GM19463 (cell line): ENCODE results near the gene RPL22.

Source experiments
- ATAC-seq: cut with Tn5 transposase; IDR thresholded peaks from one replicate; pipeline ENCODE4 v1.9.1; 2021; ENCODE audit warnings: mild to moderate bottlenecking, moderate library complexity; ENCODE audit not compliant: unreplicated experiment

The RPL22 gene

GRCh38 chr1:6205849-6206519, 6.6 kb upstream of the RPL22 start, which contains the start of gene RNF207:
RNF207 (plus strand) TSS chr1:6206119; CDS start chr1:6206536, 417 bp downstream.
- peak; percentile 60 for ATAC-seq

- ATAC-seq, result no peak
Observed at GRCh38 chr1:6202256-6202655, 2.9 kb upstream of the RPL22 start.

DNA sequence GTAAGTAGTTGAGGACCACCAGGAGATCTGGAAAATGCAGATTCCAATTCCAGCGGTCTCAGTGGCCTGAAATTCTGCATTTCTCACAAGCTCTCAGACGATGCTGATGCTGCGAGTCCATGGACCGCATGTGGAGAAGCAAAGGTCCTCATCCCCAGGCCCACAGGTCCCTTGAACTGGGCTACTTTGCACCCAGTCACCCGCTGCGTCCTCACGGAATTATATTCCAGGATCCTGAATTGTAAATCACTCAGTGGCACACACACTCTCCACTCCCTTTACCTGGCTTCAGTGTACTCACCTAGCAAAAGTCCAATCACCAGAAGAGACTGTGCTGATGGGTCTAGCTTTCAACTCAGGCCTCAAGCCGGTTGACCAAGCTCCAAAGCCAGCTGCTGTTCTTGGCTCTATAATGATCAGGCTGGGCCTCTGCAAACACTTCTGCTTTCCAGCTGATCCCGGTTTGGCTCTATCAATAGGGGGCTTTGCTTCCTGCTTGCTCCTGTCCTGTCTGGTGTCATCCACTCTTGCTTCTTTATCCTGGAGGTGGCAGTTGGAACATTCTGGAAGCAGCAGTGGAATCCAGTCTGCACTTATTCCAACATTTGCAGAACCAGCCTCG, 904 bp upstream of the RPL22 start:
- no peak for ATAC-seq

DNA sequence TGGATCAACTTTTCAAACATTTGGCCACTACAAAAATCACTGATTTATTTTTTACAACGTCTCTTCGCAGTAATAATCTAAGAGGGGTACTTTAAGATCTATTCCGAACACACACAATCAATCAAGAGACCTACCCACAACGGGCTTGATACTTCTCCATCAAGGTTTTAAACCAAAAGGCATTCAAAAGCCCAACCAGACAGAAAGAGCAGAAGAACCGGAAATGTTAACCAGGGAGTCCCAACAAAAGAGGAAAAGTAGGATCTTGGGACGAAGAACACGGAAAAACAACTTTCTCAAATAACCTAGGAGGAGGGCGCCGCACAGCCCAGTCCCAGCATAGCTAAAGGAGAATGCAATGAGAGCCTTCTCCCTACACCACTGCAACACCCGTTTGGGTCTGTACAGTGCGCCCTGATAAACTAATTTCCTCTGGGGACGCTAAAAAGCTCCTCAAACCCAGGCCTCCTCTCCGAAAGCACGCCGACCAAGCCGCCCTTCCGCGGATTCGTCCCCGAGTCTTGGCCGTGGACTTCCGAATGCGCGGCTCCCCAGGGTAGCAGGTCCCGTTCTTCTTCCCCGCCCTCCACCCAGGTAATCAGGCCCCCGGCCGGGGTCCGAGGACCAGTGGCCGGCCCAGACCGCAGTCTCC, 623 bp downstream of the RPL22 start:
- peak; percentile 11 for ATAC-seq

GRCh38 chr1:6197746-6198427, 1.5 kb downstream of the RPL22 start:
- ATAC-seq, result no peak

- ATAC-seq, result no peak
Observed at GRCh38 chr1:6191968-6192367, 7.4 kb downstream of the RPL22 start.

DNA sequence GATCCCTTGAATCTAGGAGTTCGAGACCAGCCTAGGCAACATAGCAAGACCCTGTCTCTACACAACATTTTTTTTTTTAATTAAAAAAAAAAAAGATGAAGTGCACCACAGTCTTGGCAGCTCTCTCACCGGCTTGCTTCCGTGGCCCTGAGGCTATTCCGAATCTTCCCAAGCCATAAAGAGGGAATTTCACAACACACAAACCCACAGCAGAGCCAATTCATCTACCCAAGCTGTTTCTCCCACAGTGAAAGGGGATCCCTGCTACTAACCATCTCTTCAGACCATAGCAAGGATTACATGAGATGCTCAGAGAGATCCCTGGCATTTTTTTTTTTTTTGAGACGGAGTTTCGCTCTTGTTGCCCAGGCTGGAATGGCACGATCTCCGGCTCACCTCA, 10.9 kb downstream of the RPL22 start:
- ATAC-seq, result no peak

GRCh38 chr1:6185635-6186382, 13.6 kb downstream of the RPL22 start:
- ATAC-seq, result no peak

DNA sequence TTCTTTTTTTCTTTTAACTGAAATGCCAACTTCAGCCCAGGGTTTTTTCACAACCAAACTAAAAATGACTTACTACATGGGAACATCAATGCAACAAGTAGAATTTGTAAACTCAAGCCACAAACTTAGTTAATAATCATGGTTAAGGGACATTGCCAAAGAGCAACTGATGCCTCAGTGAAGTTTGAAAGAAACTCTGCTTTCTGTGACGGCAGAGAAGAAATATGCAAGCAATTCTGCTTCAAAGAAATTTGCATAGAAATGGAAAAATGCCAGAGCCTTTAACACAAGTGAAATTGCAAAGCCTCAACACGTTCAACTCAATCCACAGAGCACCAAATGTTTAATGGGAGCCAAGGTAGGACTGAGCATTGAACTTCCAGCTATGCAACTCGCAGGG, 14.2 kb downstream of the RPL22 start:
- no peak for ATAC-seq

DNA sequence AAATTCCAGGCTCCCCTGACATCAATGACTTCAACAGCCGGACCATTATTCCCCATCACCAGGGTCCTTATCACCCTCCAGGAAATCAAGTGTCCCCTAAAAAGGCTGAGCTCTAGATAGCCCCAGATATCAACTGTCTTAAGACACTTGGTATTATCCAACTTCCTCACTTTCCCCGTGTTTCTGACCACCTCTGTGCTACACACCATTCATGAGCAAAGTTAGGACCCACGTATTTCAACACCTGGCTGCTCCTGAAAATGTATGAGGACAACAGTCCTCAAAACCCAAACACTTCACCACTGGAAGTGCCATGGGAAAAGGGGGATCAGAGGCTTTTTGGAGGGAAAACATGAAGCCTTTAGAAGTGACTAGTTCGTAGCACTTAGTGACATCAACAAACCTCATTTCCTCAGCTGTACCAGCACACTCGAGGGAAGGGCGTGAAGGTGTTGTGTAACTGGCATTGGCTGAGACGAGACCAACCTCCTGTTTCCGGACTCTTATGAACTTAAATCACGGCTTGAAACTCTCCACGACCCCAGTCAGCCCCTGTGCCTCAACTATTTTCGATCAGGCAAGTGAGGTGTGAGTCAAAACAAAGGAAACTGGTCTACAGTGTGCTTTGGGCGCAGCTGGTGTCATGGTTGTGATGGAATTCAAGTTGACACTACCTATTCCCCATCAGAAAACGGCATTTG, 15.2 kb downstream of the RPL22 start:
- no peak for ATAC-seq

GRCh38 chr1:6183520-6183989, 15.8 kb downstream of the RPL22 start:
- no peak for ATAC-seq

GRCh38 chr1:6181347-6181770, 18.0 kb downstream of the RPL22 start:
- ATAC-seq, result no peak

- ATAC-seq, result no peak
Observed at GRCh38 chr1:6180707-6181311, 18.6 kb downstream of the RPL22 start.

DNA sequence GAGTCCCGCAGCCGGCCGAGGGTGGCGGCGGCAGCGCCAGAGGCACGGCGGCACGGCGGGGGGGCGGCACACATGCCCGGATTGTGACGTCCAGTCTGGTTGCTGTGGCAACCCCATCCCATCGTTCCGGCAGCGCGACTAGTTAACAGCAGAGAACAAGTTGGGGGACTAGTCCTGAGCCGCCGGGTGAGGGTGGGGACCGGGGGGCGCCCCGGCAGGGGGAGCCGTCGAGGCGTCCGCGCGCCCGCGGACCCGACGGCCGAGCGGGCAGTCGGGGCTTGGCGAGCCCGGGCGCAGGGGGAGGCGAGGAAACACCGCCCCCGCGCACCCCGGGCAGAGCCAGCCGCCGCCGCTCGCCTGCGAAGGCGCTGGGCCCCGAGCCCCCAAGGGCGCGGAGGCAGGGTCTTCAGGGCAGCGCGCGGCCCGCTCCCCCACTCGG, 19.1 kb downstream of the RPL22 start, which contains the start of gene CHD5:
CHD5 (minus strand) TSS at position 54 of the 439 bp plus-strand sequence. CDS start 298 bp downstream, outside the sequence.
- ATAC-seq, result no peak

DNA sequence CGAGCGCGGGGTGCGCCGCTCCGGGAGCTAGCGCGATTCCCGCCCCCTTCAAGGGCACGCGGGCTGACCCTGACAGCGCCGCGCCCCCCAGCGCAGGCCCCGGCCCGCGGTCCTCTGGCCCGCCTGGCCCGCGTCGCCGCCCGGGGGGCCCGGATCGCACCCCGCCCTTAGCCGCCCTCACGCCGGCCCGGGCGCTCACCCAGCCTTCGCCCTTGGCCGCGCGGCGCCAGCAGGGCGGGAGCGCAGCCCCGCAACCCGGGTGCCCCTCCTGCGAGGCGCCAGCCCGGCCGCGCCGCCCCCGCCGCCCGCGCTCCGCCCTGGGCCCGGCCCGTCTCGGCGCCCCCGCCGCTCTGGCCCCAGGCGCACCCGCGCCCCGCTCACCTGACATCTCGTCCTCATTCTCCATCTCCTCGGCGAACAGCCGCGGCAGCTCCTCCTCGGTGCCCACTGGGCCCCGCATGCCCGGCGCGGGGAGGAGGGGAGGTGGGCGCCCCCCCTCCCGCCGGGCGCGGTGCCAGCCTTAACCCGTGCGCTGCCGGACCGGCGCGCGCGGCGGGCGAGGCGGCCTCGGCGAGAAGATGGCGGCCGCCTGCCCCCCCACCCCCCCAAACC, 19.7 kb downstream of the RPL22 start:
- no peak for ATAC-seq

GRCh38 chr1:6178751-6179563, 20.4 kb downstream of the RPL22 start:
- ATAC-seq, result no peak

GRCh38 chr1:6177681-6178380, 21.6 kb downstream of the RPL22 start:
- no peak for ATAC-seq

GRCh38 chr1:6176779-6177178, 22.6 kb downstream of the RPL22 start:
- no peak for ATAC-seq
